HG03378 (cell line): ENCODE results near the gene GCHFR.

Experiments used
- ATAC-seq: cut with Tn5 transposase; IDR thresholded peaks from one replicate; pipeline ENCODE4 v1.9.1; 2021; ENCODE audit warnings: mild to moderate bottlenecking, moderate library complexity; ENCODE audit not compliant: unreplicated experiment

GCHFR gene

GRCh38 chr15:40754883-40755811 lies 8.7 kb upstream of the GCHFR start, which contains the start of gene RMDN3:
TSS of gene RMDN3 (minus strand) at chr15:40755254. CDS start at chr15:40754783, 471 bp downstream.
- ATAC-seq, result peak; percentile 47

DNA sequence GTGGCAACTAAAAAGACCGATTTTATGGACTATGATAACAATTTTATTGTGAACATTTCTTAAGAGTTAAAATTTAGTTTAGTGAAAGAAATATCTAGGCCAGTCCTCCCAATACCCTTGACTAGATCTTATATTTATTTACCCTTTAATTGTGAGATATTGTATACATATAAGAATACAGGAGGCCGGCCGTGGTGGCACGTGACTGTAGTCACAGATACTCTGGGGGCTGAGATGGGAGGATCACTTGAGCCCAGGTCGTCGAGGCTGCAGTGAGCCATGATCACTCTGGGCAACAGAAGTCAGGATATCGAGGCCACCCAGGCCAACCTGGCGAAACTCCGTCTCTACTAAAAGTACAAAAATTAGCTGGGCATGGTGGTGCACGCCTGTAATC lies 8.1 kb upstream of the GCHFR start:
- ATAC-seq, result no peak

GRCh38 chr15:40756938-40757337 lies 6.9 kb upstream of the GCHFR start:
- no peak for ATAC-seq

- ATAC-seq, result no peak
These were observed 3.9 kb upstream of the GCHFR start for GRCh38 chr15:40759961-40760360.

- ATAC-seq, result peak; percentile 2
These were observed 708 bp upstream of the GCHFR start for GRCh38 chr15:40762919-40763800.

DNA sequence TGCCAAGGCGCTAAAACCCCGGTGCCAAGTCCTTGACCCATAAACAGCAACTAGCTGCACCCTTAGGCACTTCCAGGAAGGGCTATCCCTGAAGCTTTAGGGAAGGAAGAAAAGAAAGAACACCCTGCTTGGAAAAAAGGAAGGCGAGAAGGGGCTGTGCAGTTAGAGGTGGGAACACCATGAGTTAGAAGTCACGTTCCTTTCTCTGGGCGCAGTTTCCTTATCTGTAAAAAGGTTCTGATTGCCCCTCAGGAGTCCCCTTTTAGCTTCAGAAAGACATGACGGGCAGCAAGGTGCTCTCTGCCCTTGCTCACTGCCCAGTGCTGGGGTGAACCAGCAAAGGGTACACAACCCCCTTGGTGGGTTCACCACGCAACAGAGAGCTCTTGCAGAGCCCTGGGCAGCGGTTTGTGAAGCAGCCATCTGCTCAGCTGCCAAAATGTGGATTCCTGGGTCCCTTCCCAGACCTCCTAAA lies 798 bp downstream of the GCHFR start:
- no peak for ATAC-seq

GRCh38 chr15:40766194-40766815 lies 2.4 kb downstream of the GCHFR start:
- no peak for ATAC-seq

DNA sequence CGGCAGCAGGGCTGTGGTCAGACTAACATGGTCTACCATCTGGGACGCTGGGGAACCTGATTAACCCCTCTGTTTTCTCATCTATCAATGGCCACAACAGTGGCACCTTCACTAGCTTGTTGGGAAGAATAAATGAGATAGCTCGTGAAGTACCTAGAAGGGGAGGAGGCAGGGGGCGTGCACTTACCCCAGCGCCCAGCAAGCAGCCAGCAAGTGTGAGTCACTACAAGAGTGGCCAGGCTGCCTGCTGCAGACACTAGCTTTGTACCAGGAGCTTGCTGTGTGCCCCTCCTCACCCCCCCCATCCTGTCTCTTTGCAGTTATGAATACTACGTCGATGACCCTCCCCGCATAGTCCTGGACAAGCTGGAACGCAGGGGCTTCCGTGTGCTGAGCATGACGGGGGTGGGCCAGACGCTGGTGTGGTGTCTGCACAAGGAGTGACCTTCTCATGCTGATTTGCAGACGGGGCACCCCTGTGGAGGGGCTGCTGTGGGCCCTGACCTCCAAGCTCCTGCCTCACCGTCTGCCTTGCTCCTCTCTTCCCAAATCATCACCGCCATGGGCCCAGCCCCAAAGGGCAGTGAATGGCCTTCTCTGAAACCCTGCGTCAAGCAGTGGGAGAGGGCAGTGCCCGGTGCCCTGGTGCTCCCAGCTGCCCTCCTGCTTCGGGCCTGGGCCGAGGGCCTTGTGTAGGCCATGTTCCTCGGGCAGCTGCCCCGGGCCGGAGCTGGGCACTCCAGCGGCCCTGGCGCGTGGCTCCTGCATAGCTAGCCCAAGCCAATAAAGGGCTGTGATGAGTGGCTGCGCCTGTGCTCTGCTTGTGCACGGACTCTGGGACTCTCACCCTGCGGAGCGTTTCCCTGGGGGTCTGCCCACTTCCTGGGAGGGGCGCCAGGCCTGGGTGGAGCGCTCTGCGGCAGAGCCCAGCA lies 3.3 kb downstream of the GCHFR start:
- ATAC-seq, result no peak

GRCh38 chr15:40767838-40768500 lies 4.1 kb downstream of the GCHFR start:
- no peak for ATAC-seq

DNA sequence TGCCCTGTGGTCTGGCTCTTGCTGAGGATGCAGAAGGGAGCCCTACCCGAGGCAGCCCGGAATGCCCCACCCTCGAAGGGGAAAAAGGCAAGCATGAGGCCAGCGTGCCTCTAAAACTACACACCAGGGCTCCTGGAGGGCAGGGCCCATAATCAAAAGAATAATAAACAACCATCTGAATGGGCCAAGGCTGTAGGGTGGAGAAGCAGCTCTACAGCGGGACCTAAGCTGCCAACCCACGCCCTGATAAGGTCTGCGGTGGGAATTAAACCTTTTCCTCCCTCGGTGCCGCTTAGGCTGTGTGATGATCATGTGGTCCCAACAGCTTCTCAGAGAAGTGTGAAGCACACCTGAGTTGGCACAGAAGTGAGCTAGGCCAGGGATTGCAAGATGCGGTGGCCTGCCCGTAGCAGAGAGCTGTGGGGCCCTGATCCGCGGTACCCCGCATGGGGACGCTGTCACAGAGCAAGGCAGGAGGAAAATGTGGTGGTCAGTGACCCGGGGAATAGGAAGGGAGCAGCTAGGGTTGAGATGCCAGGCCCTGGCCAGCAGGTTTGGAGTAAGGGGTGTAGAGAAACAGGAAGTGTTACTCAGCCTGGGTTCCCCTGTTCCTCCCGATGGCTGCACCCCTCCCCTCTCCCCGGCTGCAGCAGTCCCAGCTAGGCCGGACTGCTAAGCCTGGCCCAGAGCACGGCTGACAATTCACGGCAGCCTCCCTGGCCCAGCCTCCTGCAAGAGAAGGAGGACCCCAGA lies 4.8 kb downstream of the GCHFR start:
- ATAC-seq, result no peak

DNA sequence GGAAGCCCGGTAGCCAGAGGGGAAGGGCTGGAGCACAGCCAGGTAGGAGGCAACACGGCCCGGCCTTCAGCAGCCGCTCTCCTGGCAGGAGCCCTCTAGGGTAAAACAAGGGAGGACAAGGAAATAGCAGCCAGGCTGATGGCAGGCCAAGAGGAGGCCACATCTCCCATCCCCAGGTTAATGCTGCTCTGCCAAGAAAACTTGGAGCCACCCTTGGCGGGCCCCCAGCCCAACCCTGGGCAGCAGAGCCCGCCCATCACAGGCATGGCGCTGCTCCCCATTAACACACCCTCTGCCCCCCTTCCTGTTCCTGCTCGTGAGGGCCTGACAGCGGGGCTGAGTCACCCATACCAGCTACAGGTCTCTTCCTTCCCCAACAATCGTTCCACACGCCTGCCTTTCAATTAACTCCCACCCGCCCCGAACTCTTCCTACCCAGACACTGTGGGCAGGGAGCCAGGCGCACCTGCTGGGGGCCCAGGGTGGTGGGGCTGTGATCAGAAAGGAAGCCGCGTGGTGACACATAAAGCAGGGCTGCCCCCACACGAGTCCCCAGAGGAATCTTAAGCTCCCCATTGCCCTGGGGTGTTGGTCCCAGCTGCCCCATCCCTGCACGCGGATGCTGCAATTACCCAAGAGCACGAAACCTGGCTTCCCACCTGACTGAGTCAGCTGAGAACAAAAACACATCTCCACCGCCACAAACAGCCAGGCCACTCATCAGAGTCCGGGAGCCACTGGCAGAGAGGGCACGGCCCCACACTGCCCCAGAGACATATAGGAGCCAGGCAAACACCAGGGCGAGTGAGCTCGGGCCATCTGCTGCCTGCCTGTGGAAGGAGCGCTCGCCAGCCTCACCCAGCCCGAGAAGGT lies 5.6 kb downstream of the GCHFR start, which contains the start of gene C15orf62:
TSS of gene C15orf62 (plus strand) at position 707 of the 873 bp plus-strand sequence. CDS start 516 bp downstream, outside the sequence.
- peak; percentile 38 for ATAC-seq

DNA sequence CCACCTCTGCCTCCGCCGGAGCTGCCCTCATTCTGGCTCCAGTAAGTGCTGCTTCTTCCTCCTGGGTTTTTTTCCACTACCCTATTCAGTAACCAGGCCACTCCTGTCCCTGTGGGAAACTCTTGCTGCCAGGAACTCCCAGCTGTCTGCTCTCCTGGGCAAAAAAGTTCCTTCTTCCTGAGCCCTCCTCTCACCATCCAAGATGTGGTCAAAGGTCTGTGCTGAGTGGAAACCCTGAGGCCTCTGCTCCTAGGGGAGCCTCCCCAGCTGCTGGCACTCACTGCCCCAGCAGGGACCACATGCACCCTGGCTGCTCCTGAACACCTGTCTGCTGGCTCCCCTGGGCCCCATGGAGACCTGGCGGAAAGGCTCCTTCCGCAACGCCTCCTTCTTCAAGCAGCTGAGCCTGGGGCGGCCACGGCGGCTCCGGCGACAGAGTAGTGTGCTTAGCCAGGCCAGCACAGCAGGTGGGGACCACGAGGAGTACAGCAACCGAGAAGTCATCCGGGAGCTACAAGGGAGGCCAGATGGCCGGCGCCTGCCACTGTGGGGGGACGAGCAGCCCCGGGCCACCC lies 6.4 kb downstream of the GCHFR start:
- ATAC-seq, result no peak

GRCh38 chr15:40771242-40771641 lies 7.4 kb downstream of the GCHFR start:
- ATAC-seq, result no peak

DNA sequence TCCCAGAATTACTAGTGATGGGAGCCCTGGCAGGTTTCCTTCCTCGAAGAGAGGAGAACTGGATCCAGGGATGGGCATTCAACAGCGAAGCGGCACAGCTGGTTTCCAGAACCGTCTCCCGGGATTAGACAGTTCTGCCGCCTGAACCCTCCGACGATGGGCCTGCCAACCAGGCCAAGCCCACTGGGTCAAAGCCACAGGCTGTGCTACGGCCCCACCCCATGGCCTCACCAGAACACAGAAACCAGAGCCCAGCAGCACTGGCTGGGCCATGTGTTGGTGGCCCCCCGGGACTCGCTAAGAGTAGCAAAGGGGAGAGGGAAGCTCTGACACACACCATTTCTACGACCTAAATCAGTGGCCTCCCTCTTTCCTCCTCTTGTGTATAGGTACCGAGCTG lies 8.1 kb downstream of the GCHFR start:
- ATAC-seq, result no peak

- no peak for ATAC-seq
These were observed 9.6 kb downstream of the GCHFR start for GRCh38 chr15:40773496-40773895.

DNA sequence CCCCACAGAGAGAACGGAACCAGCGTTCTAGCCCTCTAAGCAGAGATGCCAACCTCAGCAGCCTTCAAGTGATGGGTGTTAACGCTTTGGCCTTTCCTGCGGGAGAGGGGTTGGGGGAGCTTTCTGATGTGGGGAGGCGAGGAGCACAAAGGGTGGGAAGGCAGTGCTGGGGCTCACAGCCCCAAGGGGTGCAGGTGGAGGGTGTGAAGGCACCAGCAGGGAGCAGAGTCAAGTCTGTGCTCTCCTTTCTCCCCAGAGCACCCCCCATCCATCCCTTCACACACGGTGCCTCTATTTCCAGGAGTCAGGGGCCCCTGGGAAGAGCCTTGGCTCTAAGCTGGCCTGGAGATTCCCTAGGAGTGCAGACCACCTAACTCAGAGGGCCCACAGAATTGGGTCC lies 10.0 kb downstream of the GCHFR start:
- ATAC-seq, result no peak

DNA sequence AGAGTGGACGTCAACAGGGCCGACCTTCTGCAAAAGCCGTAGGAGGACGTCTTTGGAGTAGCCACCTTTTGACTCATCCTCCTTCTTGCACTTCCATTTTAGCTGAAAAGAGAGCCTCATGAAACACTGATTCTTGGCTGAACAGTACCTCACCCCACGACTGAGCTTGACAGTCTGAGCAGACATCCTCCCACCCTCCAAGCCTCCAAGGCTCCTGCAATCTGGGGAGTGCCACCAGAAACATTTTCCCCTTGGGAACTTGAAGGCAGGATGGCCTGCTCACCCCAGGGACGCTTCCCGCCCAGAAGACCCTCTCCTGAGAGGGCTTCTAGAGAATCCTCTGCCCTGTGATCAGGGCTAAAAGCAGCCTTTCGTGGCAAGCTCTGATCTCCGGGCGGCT lies 11.1 kb downstream of the GCHFR start:
- ATAC-seq, result no peak
